ENCODE measurements around the gene PRKAG2.
"Not testable (repeated sequence)": the region's sequence is repeated elsewhere in the genome, so short reads cannot be mapped to it uniquely, and the experiment has no call there.

Gene PRKAG2

DNA sequence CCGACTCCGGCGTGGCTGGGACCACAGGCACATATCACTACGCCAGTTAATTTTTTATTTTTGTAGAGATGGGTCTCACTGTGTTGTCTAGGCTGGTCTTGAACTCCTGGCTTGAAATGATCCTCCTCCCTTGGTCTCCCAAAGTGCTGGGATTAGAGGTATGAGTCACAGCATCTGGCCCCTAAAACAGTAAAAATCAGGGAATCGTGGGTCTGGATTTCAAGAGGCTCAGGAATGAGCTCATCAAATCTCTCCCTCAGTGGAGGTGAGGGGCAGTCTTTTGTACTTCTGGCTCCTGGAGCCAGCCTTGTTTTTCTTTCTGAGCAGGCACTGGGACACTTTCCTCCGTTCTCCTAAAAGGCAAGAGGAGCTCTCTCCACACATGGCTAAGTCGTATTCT lies 325.1 kb downstream of the PRKAG2 start:
- DNase-seq (ENCODE audit: low spot score) = no peak

DNA sequence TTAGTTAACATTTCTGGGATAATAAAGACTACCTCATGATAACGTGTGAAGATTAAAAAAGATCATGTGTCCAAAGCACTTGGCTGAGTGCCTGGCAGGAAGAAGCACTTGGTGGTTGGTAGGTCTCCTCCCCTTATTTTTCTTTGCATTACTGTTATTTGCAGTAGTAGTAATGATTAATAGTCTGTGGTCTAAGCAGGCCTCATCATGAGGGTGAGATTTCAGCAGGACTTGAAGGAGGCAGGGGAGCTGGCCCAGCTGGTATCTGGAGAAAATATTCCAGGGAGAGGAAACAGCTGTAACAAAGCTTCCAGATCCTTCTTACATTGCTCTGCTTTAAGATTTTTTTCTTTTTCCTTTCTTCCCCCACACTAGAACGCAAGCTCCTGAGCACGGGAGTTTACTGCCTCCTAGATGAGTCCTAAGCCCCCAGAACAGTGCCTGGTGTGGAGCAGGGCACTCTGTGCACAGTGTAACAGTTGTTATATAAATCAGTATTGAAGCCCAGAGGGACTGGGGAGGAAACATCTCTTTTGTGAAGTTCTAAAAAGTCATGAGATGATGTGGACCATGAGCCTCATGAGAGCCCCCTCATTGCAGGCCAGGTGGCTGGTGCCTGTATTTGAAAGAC lies 326.1 kb downstream of the PRKAG2 start:
- DNase-seq (ENCODE audit: low spot score) = no peak

- no peak for DNase-seq (ENCODE audit: low spot score)
Measured at GRCh38 chr7:151549644-151550043, 327.3 kb downstream of the PRKAG2 start.

GRCh38 chr7:151549083-151549482 lies 327.8 kb downstream of the PRKAG2 start:
- DNase-seq (ENCODE audit: low spot score) = no peak

GRCh38 chr7:151544183-151544582 lies 332.7 kb downstream of the PRKAG2 start:
- no peak for DNase-seq (ENCODE audit: low spot score)

GRCh38 chr7:151542606-151543130 lies 334.2 kb downstream of the PRKAG2 start:
- no peak for DNase-seq (ENCODE audit: low spot score)

DNA sequence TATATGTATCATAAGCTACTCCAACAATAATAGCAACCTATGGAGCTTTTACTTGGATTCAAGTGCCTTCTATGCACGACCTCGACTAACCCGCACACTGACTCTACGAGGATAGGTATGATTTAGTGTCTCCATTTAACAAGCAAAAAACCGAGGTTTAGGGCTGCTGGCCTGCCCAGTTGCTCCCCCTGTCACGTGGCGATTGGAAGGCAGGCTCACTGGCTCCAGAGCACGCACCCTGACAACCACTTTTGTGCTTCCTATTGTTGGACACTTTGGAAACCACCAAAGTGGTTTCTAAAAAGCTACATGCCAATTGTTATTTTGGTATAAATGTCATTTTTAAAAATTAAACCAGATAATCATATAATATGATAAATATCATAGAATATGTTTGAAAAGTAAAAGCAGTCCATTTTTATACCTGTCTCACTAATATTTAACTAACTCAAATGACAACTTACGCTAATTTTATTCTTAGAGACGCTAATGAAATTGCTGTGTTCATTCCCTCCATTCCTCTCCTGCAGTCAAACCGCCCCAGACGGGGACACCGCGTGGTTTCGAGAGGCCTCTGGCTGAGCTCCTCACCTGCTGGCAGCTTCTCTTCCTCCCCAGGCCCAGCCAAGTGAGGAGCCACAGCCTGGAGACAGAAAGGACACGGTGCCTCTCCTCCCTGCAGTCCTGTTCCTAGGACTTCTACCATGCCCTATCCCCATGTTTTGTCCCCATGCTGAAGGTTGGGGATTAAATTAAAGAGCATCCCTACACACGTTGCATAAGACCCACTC lies 335.0 kb downstream of the PRKAG2 start:
- no peak for DNase-seq (ENCODE audit: low spot score)

GRCh38 chr7:151540146-151540545 lies 336.8 kb downstream of the PRKAG2 start:
- no peak for DNase-seq (ENCODE audit: low spot score)

GRCh38 chr7:151539088-151539671 lies 337.7 kb downstream of the PRKAG2 start:
- DNase-seq (ENCODE audit: low spot score) = no peak

- no peak for DNase-seq (ENCODE audit: low spot score)
Measured at GRCh38 chr7:151537818-151538561, 338.9 kb downstream of the PRKAG2 start.

DNA sequence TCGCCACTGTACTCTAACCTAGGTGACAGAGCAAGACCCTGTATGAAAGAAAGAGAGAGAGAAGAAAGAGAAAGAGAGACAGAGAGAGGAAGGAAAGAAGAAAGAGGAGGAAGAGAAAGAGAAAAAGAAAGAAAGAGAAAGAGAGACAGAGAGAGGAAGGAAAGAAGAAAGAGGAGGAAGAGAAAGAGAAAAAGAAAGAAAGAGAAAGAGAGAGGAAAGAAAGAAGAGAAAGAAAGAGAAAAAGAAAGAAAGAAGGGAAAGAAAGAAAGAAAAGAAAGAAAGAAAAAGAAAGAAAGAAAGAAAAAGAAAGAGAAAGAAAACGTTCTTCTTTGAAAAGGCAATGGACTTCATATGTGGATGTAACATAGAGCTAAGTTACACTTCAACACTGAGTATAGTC lies 340.7 kb downstream of the PRKAG2 start:
- DNase-seq (ENCODE audit: low spot score) = not testable (repeated sequence)

- DNase-seq (ENCODE audit: low spot score) = no peak
Measured at GRCh38 chr7:151529842-151530241, 347.1 kb downstream of the PRKAG2 start.

DNA sequence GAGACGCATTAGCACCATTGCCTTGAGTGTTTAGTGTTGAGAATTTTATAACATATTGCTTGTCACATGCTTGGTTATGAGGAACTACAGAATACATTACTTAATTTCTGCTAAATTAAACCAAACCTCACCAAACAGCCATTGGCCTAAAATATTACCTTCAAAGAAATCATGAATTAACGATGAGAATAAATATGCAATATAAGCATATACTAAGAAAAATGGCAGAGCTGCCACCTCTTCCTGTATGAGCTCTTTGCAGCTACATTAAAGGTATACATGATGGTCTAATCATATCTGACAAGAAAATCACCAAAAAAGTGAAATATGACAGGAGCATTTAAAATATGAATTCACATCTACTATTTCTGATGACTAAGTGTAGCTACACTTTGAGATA lies 352.1 kb downstream of the PRKAG2 start:
- no peak for DNase-seq (ENCODE audit: low spot score)

- no peak for DNase-seq (ENCODE audit: low spot score)
Measured at GRCh38 chr7:151524331-151524730, 352.6 kb downstream of the PRKAG2 start.

- peak; percentile 16 for DNase-seq (ENCODE audit: low spot score)
Measured at GRCh38 chr7:151520419-151521261, 356.3 kb downstream of the PRKAG2 start.

GRCh38 chr7:151519765-151520418 lies 357.0 kb downstream of the PRKAG2 start, which contains the start of gene RHEB:
TSS of gene RHEB (minus strand) at chr7:151519895. CDS start at chr7:151519511, 384 bp downstream.
- DNase-seq (ENCODE audit: low spot score) = peak; percentile 98

DNA sequence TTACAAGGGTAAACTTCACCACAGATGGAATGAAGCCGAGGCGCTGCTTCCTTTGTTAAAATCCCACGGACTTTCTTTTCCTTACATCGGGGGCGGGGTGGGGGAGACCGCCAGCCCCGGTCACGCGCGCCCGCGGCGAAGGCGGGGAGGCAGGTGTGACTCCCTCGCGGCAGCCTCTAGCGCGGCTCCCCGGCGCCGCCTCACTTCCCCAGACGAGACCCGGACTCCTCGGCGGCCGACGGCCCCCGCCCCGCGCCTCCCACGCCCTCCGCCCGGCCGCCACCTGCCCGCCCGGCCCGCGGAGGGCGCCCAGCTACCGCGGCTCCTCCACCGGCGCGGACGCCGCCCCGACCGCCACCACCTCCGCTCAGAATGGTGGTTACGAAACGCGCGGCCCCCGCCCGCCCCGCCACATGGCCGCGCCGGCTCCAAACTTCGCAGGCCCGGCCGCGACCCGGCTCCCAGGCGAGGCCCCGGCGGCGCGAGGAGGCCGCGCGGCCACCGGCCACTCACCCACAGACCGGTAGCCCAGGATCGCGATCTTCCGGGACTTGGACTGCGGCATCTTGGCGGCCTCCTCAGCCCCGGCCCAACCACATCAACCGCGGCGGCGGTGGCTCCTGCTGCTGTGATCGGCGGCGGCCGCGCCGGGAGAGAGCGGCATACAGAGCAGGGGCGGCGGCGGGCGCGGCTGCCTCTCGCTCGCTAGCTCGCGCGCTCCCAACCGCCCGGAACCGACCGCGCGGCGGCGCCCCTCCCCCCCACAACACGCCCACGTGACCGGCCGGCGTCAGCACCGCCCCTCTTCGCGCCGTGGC lies 357.8 kb downstream of the PRKAG2 start:
- peak; percentile 59 for DNase-seq (ENCODE audit: low spot score)

DNA sequence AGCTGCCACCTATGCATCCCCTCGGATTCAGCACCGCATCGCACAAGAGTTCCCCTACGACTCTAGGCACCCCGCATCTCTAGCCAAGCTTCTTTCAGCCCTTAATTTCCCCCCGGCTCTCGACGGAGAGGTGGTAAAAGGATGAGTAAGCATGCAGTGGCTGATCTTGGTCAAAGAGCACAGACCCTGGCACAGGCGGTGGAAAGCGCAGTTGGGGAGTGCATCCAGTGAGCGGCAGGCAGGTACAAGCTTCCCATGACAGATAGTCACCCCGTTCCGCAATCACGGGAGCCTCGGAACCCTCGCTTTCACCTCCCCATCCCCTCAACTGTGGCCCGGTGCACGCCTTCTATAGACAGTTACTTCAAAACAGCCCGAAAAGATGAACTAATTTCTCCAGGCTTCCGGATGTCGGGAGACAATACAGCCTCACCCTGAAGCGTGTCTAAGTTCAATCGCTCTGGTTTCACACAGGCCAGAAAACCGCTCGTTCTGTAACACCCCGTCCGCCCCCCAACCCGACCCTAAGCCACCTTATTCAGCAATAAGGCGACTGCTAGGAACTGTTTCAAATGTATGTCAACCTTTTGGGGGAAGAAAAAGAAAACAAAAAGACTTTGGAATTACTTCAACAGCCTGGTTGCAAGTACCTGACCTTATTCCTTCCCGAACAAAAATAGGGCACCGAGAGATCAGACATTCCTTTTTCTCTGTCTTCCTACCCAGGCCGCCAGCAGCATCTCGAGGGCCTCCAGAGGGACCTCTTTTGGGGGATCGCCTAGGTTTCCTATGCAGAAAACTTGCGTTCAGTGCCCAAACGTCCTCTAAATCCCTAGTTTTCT lies 358.6 kb downstream of the PRKAG2 start:
- DNase-seq (ENCODE audit: low spot score) = peak; percentile 67

- no peak for DNase-seq (ENCODE audit: low spot score)
Measured at GRCh38 chr7:151517601-151518104, 359.3 kb downstream of the PRKAG2 start.

All from activated CD4-positive, alpha-beta T cell treated with anti-CD3 and anti-CD28 coated beads, Interleukin-2, Interleukin-4, amounts not matched to agents 100 ng/mL and 50 ng/mL, durations not matched to agents 16 hours and 8 hours (primary cell).